ENCODE results near the gene IFNA17. TPM values are rescaled to one million over a fixed set of nuclear protein-coding genes. Genes with fewer than 3 reads are reported as not detected.
A peak's percentile ranks its signal among the peaks of the same experiment; 100 is the strongest.
"Not testable (repeated sequence)": the region's sequence is repeated elsewhere in the genome, so short reads cannot be mapped to it uniquely, and the experiment has no call there.

Gene IFNA17
- total RNA-seq, 6 experiments from 2014 or later = not detected

GRCh38 chr9:21213411-21214326 is 14.4 kb downstream of the IFNA17 start:
- H3K4me1 Mint-ChIP-seq (ENCODE audit: low read depth); H3K9me3 Mint-ChIP-seq; H3K27ac Mint-ChIP-seq; DNase-seq; H3K36me3 Mint-ChIP-seq (ENCODE audit: low read depth): not testable (repeated sequence)
- Mint-ChIP-seq H3K4me3 (0 out of 2 replicates have a peak overlapping the region, but pooled peaks have one; percentile 1), H3K27me3 (ENCODE audit: insufficient read depth) (peaks cover 23% of the 10 kb centered on the region)
- TF ChIP-seq, protein P1, sequence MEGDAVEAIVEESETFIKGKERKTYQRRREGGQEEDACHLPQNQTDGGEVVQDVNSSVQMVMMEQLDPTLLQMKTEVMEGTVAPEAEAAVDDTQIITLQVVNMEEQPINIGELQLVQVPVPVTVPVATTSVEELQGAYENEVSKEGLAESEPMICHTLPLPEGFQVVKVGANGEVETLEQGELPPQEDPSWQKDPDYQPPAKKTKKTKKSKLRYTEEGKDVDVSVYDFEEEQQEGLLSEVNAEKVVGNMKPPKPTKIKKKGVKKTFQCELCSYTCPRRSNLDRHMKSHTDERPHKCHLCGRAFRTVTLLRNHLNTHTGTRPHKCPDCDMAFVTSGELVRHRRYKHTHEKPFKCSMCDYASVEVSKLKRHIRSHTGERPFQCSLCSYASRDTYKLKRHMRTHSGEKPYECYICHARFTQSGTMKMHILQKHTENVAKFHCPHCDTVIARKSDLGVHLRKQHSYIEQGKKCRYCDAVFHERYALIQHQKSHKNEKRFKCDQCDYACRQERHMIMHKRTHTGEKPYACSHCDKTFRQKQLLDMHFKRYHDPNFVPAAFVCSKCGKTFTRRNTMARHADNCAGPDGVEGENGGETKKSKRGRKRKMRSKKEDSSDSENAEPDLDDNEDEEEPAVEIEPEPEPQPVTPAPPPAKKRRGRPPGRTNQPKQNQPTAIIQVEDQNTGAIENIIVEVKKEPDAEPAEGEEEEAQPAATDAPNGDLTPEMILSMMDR (IDR thresholded peaks at IDR 0.05) = peak; percentile 56

GRCh38 chr9:21212160-21212559 is 15.9 kb downstream of the IFNA17 start:
- H3K27ac Mint-ChIP-seq; H3K9me3 Mint-ChIP-seq; DNase-seq; H3K4me3 Mint-ChIP-seq; H3K36me3 Mint-ChIP-seq (ENCODE audit: low read depth); H3K4me1 Mint-ChIP-seq (ENCODE audit: low read depth): not testable (repeated sequence)
- peaks cover 23% of the 10 kb centered on the region for H3K27me3 Mint-ChIP-seq (ENCODE audit: insufficient read depth)

DNA sequence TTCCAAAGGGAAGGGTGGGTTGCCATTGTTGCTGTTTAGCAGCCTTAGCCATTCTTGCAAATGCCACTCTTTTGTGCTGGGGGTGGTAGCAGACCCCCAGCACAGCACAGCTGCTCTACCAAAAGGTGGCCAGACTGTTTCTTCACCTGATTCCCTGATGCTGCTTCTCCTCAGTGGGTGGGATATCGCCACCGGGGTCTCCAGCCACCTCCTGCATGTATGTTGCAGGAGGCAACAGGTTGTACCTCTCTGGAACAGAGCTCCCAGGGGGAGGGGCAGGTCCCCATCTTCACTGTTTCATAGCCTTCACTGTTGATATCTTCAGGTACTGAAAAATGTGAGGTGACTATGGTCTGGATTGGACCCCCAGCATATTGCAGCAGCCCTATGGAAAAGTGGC is 17.2 kb downstream of the IFNA17 start:
- H3K4me1 Mint-ChIP-seq (ENCODE audit: low read depth); DNase-seq; H3K4me3 Mint-ChIP-seq; H3K36me3 Mint-ChIP-seq (ENCODE audit: low read depth); H3K9me3 Mint-ChIP-seq; H3K27ac Mint-ChIP-seq: not testable (repeated sequence)
- peaks cover 22% of the 10 kb centered on the region; the same call in 1 of the 2 replicates for H3K27me3 Mint-ChIP-seq (ENCODE audit: insufficient read depth)

GRCh38 chr9:21210311-21210710 is 17.7 kb downstream of the IFNA17 start:
- TF ChIP-seq, protein P1 (IDR thresholded peaks at IDR 0.05) = no peak

GRCh38 chr9:21207043-21207442 is 21.0 kb downstream of the IFNA17 start, which contains the start of gene IFNA10:
TSS of gene IFNA10 (minus strand) at chr9:21207143. CDS start at chr9:21207097, 46 bp downstream.
- not testable (repeated sequence) for DNase-seq; H3K9me3 Mint-ChIP-seq; H3K4me3 Mint-ChIP-seq; H3K4me1 Mint-ChIP-seq (ENCODE audit: low read depth); H3K27ac Mint-ChIP-seq; H3K36me3 Mint-ChIP-seq (ENCODE audit: low read depth)
- H3K27me3 Mint-ChIP-seq (ENCODE audit: insufficient read depth) = peaks cover 16% of the 10 kb centered on the region

More at GRCh38 chr9:21210311-21210710, 17.7 kb downstream of the IFNA17 start:
- Mint-ChIP-seq H3K4me1 (ENCODE audit: low read depth) (no peaks in the 10 kb centered on the region), H3K27me3 (ENCODE audit: insufficient read depth) (peaks cover 17% of the 10 kb centered on the region; the same call in 1 of the 2 replicates), H3K9me3 (no peaks in the 10 kb centered on the region), H3K36me3 (ENCODE audit: low read depth) (no peaks in the 10 kb centered on the region), H3K27ac (no peak overlapping the region), H3K4me3 (no peak overlapping the region)
- DNase-seq = no peak

GRCh38 chr9:21205204-21205603 is 22.8 kb downstream of the IFNA17 start:
- TF ChIP-seq, protein P1 (IDR thresholded peaks at IDR 0.05) = no peak
- Mint-ChIP-seq H3K4me1 (ENCODE audit: low read depth) (no peaks in the 10 kb centered on the region), H3K36me3 (ENCODE audit: low read depth) (no peaks in the 10 kb centered on the region), H3K27ac (no peak overlapping the region), H3K27me3 (ENCODE audit: insufficient read depth) (peaks cover 15% of the 10 kb centered on the region), H3K9me3 (no peaks in the 10 kb centered on the region), H3K4me3 (no peak overlapping the region)
- no peak for DNase-seq

DNA sequence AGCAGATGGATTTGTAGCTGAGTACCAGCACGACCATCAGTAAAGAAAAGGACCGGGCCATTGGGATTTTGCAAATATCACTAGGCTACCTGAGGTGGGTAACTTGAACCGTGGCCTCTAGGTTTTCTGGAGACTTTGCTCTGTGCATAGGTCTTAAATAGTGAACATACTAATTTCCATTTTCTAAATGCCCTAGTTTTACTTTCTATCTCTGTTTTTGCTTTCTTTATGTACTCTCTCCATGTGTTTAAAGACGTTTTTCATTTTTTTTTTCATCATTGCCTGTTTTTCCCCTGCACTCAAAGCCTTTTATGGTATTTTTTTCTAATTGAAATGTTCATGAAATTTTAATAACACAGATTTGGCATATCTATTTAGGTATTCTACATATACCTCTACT is 25.9 kb downstream of the IFNA17 start, which contains the start of gene IFNA7:
Gene IFNA7 (minus strand): TSS at position 101 of the 400 bp plus-strand sequence. CDS start 40 bp downstream, at position 61.
- not testable (repeated sequence) for H3K36me3 Mint-ChIP-seq (ENCODE audit: low read depth); DNase-seq; H3K27ac Mint-ChIP-seq; H3K4me3 Mint-ChIP-seq; H3K4me1 Mint-ChIP-seq (ENCODE audit: low read depth); H3K9me3 Mint-ChIP-seq
- peaks cover 14% of the 10 kb centered on the region for H3K27me3 Mint-ChIP-seq (ENCODE audit: insufficient read depth)
